ENCODE data around the gene ABCC5.

The ABCC5 gene

GRCh38 chr3:184017672-184018423, at the start of gene ABCC5:
Gene ABCC5 (minus strand): TSS chr3:184017884. CDS start chr3:184014392, 3,492 bp downstream.
- peak within 1 kb of the TSS; percentile 81 to 100 for H3K4me3 ChIP-seq (ENCODE audit: low read depth in 1 of 2, low read length in 2 of 2)
- H3K36me3 ChIP-seq (ENCODE audit: control insufficient read depth in 1 of 2, insufficient read depth in 2 of 2, low read length in 2 of 2), result no peaks in the 10 kb centered on the region
- H3K27ac ChIP-seq (ENCODE audit: low read length), result peak within 1 kb of the TSS; percentile 53
- no peaks in the 10 kb centered on the region for H3K27me3 ChIP-seq (ENCODE audit: low read depth, low read length)
- peaks cover 4 to 10% of the 10 kb centered on the region in 2 donors for H3K4me1 ChIP-seq (ENCODE audit: control insufficient read depth in 1 of 2, insufficient read depth in 2 of 2, low read length in 2 of 2)
- no peaks in the 10 kb centered on the region for H3K9me3 ChIP-seq (ENCODE audit: control insufficient read depth in 1 of 2, low read length in 2 of 2)

GRCh38 chr3:184066211-184066610, 48.5 kb upstream of the ABCC5 start:
- Histone ChIP-seq H3K9me3 (ENCODE audit: control insufficient read depth in 1 of 2, low read length in 2 of 2) (peaks cover 0 to 3% of the 10 kb centered on the region in 2 donors), H3K27ac (ENCODE audit: low read length) (no peak overlapping the region), H3K27me3 (ENCODE audit: low read depth, low read length) (no peaks in the 10 kb centered on the region), H3K4me3 (ENCODE audit: low read depth in 1 of 2, low read length in 2 of 2) (no peak overlapping the region), H3K36me3 (ENCODE audit: control insufficient read depth in 1 of 2, insufficient read depth in 2 of 2, low read length in 2 of 2) (no peaks in the 10 kb centered on the region), H3K4me1 (ENCODE audit: control insufficient read depth in 1 of 2, insufficient read depth in 2 of 2, low read length in 2 of 2) (no peaks in the 10 kb centered on the region)

GRCh38 chr3:184062637-184063036, 45.0 kb upstream of the ABCC5 start:
- H3K27ac ChIP-seq (ENCODE audit: low read length), result no peak overlapping the region
- no peaks in the 10 kb centered on the region for H3K4me1 ChIP-seq (ENCODE audit: control insufficient read depth in 1 of 2, insufficient read depth in 2 of 2, low read length in 2 of 2)
- peaks cover 0 to 3% of the 10 kb centered on the region in 2 donors for H3K9me3 ChIP-seq (ENCODE audit: control insufficient read depth in 1 of 2, low read length in 2 of 2)
- no peak overlapping the region for H3K4me3 ChIP-seq (ENCODE audit: low read depth in 1 of 2, low read length in 2 of 2)
- H3K27me3 ChIP-seq (ENCODE audit: low read depth, low read length), result no peaks in the 10 kb centered on the region
- H3K36me3 ChIP-seq (ENCODE audit: control insufficient read depth in 1 of 2, insufficient read depth in 2 of 2, low read length in 2 of 2), result no peaks in the 10 kb centered on the region

- peaks cover 0 to 3% of the 10 kb centered on the region in 2 donors for H3K9me3 ChIP-seq (ENCODE audit: control insufficient read depth in 1 of 2, low read length in 2 of 2)
- no peak overlapping the region for H3K4me3 ChIP-seq (ENCODE audit: low read depth in 1 of 2, low read length in 2 of 2)
- H3K4me1 ChIP-seq (ENCODE audit: control insufficient read depth in 1 of 2, insufficient read depth in 2 of 2, low read length in 2 of 2), result no peaks in the 10 kb centered on the region
- H3K36me3 ChIP-seq (ENCODE audit: control insufficient read depth in 1 of 2, insufficient read depth in 2 of 2, low read length in 2 of 2), result no peaks in the 10 kb centered on the region
- H3K27me3 ChIP-seq (ENCODE audit: low read depth, low read length), result no peaks in the 10 kb centered on the region
- no peak overlapping the region for H3K27ac ChIP-seq (ENCODE audit: low read length)
Measured at GRCh38 chr3:184059424-184059823, 41.7 kb upstream of the ABCC5 start.

- Histone ChIP-seq H3K4me3 (ENCODE audit: low read depth in 1 of 2, low read length in 2 of 2) (no peak overlapping the region), H3K4me1 (ENCODE audit: control insufficient read depth in 1 of 2, insufficient read depth in 2 of 2, low read length in 2 of 2) (no peaks in the 10 kb centered on the region), H3K27me3 (ENCODE audit: low read depth, low read length) (no peaks in the 10 kb centered on the region), H3K9me3 (ENCODE audit: control insufficient read depth in 1 of 2, low read length in 2 of 2) (peaks cover 0 to 3% of the 10 kb centered on the region in 2 donors), H3K36me3 (ENCODE audit: control insufficient read depth in 1 of 2, insufficient read depth in 2 of 2, low read length in 2 of 2) (no peaks in the 10 kb centered on the region), H3K27ac (ENCODE audit: low read length) (no peak overlapping the region)
Measured at GRCh38 chr3:184058029-184058428, 40.3 kb upstream of the ABCC5 start.

- no peaks in the 10 kb centered on the region for H3K9me3 ChIP-seq (ENCODE audit: control insufficient read depth in 1 of 2, low read length in 2 of 2)
- no peaks in the 10 kb centered on the region for H3K4me1 ChIP-seq (ENCODE audit: control insufficient read depth in 1 of 2, insufficient read depth in 2 of 2, low read length in 2 of 2)
- H3K4me3 ChIP-seq (ENCODE audit: low read depth in 1 of 2, low read length in 2 of 2), result no peak within 1 kb of the TSS
Measured at GRCh38 chr3:184052767-184053166, 35.1 kb upstream of the ABCC5 start, which contains the start of gene HTR3C. Gene HTR3C (plus strand): TSS chr3:184053047. CDS start chr3:184053081, 34 bp downstream.

GRCh38 chr3:184050217-184050847, 32.6 kb upstream of the ABCC5 start:
- H3K4me1 ChIP-seq (ENCODE audit: control insufficient read depth in 1 of 2, insufficient read depth in 2 of 2, low read length in 2 of 2), result no peaks in the 10 kb centered on the region

More at GRCh38 chr3:184052767-184053166, 35.1 kb upstream of the ABCC5 start, which contains the start of gene HTR3C:
- Histone ChIP-seq H3K27me3 (ENCODE audit: low read depth, low read length) (no peaks in the 10 kb centered on the region), H3K27ac (ENCODE audit: low read length) (no peak within 1 kb of the TSS), H3K36me3 (ENCODE audit: control insufficient read depth in 1 of 2, insufficient read depth in 2 of 2, low read length in 2 of 2) (no peaks in the 10 kb centered on the region)

GRCh38 chr3:184045995-184046394, 28.3 kb upstream of the ABCC5 start:
- no peaks in the 10 kb centered on the region for H3K36me3 ChIP-seq (ENCODE audit: control insufficient read depth in 1 of 2, insufficient read depth in 2 of 2, low read length in 2 of 2)
- no peaks in the 10 kb centered on the region for H3K4me1 ChIP-seq (ENCODE audit: control insufficient read depth in 1 of 2, insufficient read depth in 2 of 2, low read length in 2 of 2)
- H3K27ac ChIP-seq (ENCODE audit: low read length), result no peak overlapping the region
- H3K9me3 ChIP-seq (ENCODE audit: control insufficient read depth in 1 of 2, low read length in 2 of 2), result no peaks in the 10 kb centered on the region
- no peaks in the 10 kb centered on the region for H3K27me3 ChIP-seq (ENCODE audit: low read depth, low read length)
- H3K4me3 ChIP-seq (ENCODE audit: low read depth in 1 of 2, low read length in 2 of 2), result no peak overlapping the region

More at GRCh38 chr3:184050217-184050847, 32.6 kb upstream of the ABCC5 start:
- no peak overlapping the region for H3K4me3 ChIP-seq (ENCODE audit: low read depth in 1 of 2, low read length in 2 of 2)
- no peak overlapping the region for H3K27ac ChIP-seq (ENCODE audit: low read length)
- H3K36me3 ChIP-seq (ENCODE audit: control insufficient read depth in 1 of 2, insufficient read depth in 2 of 2, low read length in 2 of 2), result no peaks in the 10 kb centered on the region
- H3K27me3 ChIP-seq (ENCODE audit: low read depth, low read length), result no peaks in the 10 kb centered on the region
- no peaks in the 10 kb centered on the region for H3K9me3 ChIP-seq (ENCODE audit: control insufficient read depth in 1 of 2, low read length in 2 of 2)

- H3K36me3 ChIP-seq (ENCODE audit: control insufficient read depth in 1 of 2, insufficient read depth in 2 of 2, low read length in 2 of 2), result no peaks in the 10 kb centered on the region
- no peaks in the 10 kb centered on the region for H3K4me1 ChIP-seq (ENCODE audit: control insufficient read depth in 1 of 2, insufficient read depth in 2 of 2, low read length in 2 of 2)
- no peak overlapping the region for H3K27ac ChIP-seq (ENCODE audit: low read length)
- H3K27me3 ChIP-seq (ENCODE audit: low read depth, low read length), result no peaks in the 10 kb centered on the region
- no peak overlapping the region for H3K4me3 ChIP-seq (ENCODE audit: low read depth in 1 of 2, low read length in 2 of 2)
- no peaks in the 10 kb centered on the region for H3K9me3 ChIP-seq (ENCODE audit: control insufficient read depth in 1 of 2, low read length in 2 of 2)
Measured at GRCh38 chr3:184042617-184043016, 24.9 kb upstream of the ABCC5 start.

GRCh38 chr3:184040010-184040409, 22.3 kb upstream of the ABCC5 start:
- Histone ChIP-seq H3K27ac (ENCODE audit: low read length) (no peak overlapping the region), H3K27me3 (ENCODE audit: low read depth, low read length) (no peaks in the 10 kb centered on the region), H3K4me1 (ENCODE audit: control insufficient read depth in 1 of 2, insufficient read depth in 2 of 2, low read length in 2 of 2) (no peaks in the 10 kb centered on the region), H3K9me3 (ENCODE audit: control insufficient read depth in 1 of 2, low read length in 2 of 2) (no peaks in the 10 kb centered on the region), H3K4me3 (ENCODE audit: low read depth in 1 of 2, low read length in 2 of 2) (no peak overlapping the region), H3K36me3 (ENCODE audit: control insufficient read depth in 1 of 2, insufficient read depth in 2 of 2, low read length in 2 of 2) (no peaks in the 10 kb centered on the region)

GRCh38 chr3:184039414-184039813, 21.7 kb upstream of the ABCC5 start:
- no peak overlapping the region for H3K27ac ChIP-seq (ENCODE audit: low read length)
- no peak overlapping the region for H3K4me3 ChIP-seq (ENCODE audit: low read depth in 1 of 2, low read length in 2 of 2)
- H3K4me1 ChIP-seq (ENCODE audit: control insufficient read depth in 1 of 2, insufficient read depth in 2 of 2, low read length in 2 of 2), result no peaks in the 10 kb centered on the region
- H3K9me3 ChIP-seq (ENCODE audit: control insufficient read depth in 1 of 2, low read length in 2 of 2), result no peaks in the 10 kb centered on the region
- no peaks in the 10 kb centered on the region for H3K27me3 ChIP-seq (ENCODE audit: low read depth, low read length)
- no peaks in the 10 kb centered on the region for H3K36me3 ChIP-seq (ENCODE audit: control insufficient read depth in 1 of 2, insufficient read depth in 2 of 2, low read length in 2 of 2)

Measured in muscle layer of duodenum (tissue), 2 donors.